ENCODE measurements around the gene PELI1.

PELI1 gene

GRCh38 chr2:64168756-64169155, 24.5 kb upstream of the PELI1 start:
- DNase-seq (ENCODE audit: low spot score) = no peak

GRCh38 chr2:64168201-64168600, 24.0 kb upstream of the PELI1 start:
- no peak for TF ChIP-seq CTCF (IDR thresholded peaks at IDR 0.05; ENCODE audit: borderline replicate concordance, control extremely low read depth, extremely low read depth, insufficient read depth, missing control alignments)
- no peak for DNase-seq (ENCODE audit: low spot score)
- in situ Hi-C loops (cut with MboI; ENCODE audit: low sequenced_read_pairs, unreplicated experiment) = no loop called here

More at GRCh38 chr2:64168756-64169155, 24.5 kb upstream of the PELI1 start:
- in situ Hi-C loops (cut with MboI; ENCODE audit: low sequenced_read_pairs, unreplicated experiment) = no loop called here
- no peak for TF ChIP-seq CTCF (IDR thresholded peaks at IDR 0.05; ENCODE audit: borderline replicate concordance, control extremely low read depth, extremely low read depth, insufficient read depth, missing control alignments)

GRCh38 chr2:64166637-64167420, 22.6 kb upstream of the PELI1 start:
- in situ Hi-C loops (cut with MboI; ENCODE audit: low sequenced_read_pairs, unreplicated experiment) = no loop called here
- no peak for TF ChIP-seq CTCF (IDR thresholded peaks at IDR 0.05; ENCODE audit: borderline replicate concordance, control extremely low read depth, extremely low read depth, insufficient read depth, missing control alignments)
- DNase-seq (ENCODE audit: low spot score) = no peak

GRCh38 chr2:64166212-64166611, 22.0 kb upstream of the PELI1 start:
- no peak for DNase-seq (ENCODE audit: low spot score)
- TF ChIP-seq CTCF (IDR thresholded peaks at IDR 0.05; ENCODE audit: borderline replicate concordance, control extremely low read depth, extremely low read depth, insufficient read depth, missing control alignments) = no peak
- in situ Hi-C loops (cut with MboI; ENCODE audit: low sequenced_read_pairs, unreplicated experiment) = no loop called here

GRCh38 chr2:64165706-64166105, 21.5 kb upstream of the PELI1 start:
- TF ChIP-seq CTCF (IDR thresholded peaks at IDR 0.05; ENCODE audit: borderline replicate concordance, control extremely low read depth, extremely low read depth, insufficient read depth, missing control alignments) = no peak
- in situ Hi-C loops (cut with MboI; ENCODE audit: low sequenced_read_pairs, unreplicated experiment) = no loop called here
- no peak for DNase-seq (ENCODE audit: low spot score)

GRCh38 chr2:64164629-64165028, 20.4 kb upstream of the PELI1 start:
- in situ Hi-C loops (cut with MboI; ENCODE audit: low sequenced_read_pairs, unreplicated experiment) = no loop called here
- DNase-seq (ENCODE audit: low spot score) = no peak
- TF ChIP-seq CTCF (IDR thresholded peaks at IDR 0.05; ENCODE audit: borderline replicate concordance, control extremely low read depth, extremely low read depth, insufficient read depth, missing control alignments) = no peak
